IPS-18a (cell line): Measurements from ENCODE around the gene SLC4A4.
"Not testable (repeated sequence)": the region's sequence is repeated elsewhere in the genome, so short reads cannot be mapped to it uniquely, and the experiment has no call there.

Experiments
- H3K27ac ChIP-seq: one replicate; pipeline ENCODE4 v1.5.1; 2013; ENCODE audit warnings: low read length
- H3K27me3 ChIP-seq: one replicate; pipeline ENCODE4 v1.6.1; 2013; ENCODE audit warnings: mild to moderate bottlenecking, low read length; ENCODE audit not compliant: control insufficient read depth, insufficient read depth
- H3K36me3 ChIP-seq: one replicate; pipeline ENCODE4 v1.6.1; 2013; ENCODE audit warnings: low read depth, low read length; ENCODE audit not compliant: control insufficient read depth
- H3K4me1 ChIP-seq: one replicate; pipeline ENCODE4 v1.6.1; 2013; ENCODE audit warnings: low read depth, low read length; ENCODE audit not compliant: control insufficient read depth
- H3K4me3 ChIP-seq: one replicate; pipeline ENCODE4 v1.5.1; 2013; ENCODE audit warnings: low read length
- H3K9ac ChIP-seq: one replicate; pipeline ENCODE4 v1.6.1; 2013; ENCODE audit warnings: mild to moderate bottlenecking, low read length, moderate library complexity
- H3K9me3 ChIP-seq: one replicate; pipeline ENCODE4 v1.6.1; 2013; ENCODE audit warnings: low read depth, low read length; ENCODE audit not compliant: control insufficient read depth

The SLC4A4 gene

DNA sequence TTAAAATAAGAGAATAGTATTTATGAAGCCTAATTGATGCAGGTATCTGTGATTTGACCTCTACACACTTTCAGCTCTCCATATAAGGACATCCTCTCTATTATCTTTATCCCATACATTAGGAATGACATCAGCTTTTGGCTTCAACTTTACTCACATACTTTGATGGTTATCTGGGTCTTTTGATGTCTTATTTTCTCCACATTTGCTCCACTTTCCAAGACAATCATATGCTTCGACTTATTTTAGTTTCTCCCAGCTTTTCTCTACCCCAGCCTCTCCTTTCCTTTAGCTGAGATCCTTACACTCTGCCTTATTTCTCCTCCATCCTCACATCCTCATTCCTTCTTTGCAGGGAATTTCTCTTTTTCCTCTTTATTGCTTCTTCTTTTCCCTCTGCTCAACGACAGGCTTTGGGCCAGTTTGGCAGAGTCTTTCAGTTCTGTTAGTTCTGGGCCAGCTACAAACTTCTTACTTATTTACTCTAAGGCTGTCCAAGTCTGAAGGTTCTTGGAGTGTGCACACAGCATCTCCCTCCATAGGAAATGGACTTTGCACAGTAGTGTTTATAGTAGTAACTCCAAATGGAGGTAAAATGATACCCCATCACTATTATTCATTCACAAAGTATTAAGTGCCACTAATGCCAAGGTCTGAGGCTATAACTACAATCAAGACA is 50.5 kb downstream of the SLC4A4 start:
- Histone ChIP-seq H3K27ac (no peak overlapping the region), H3K9me3 (no peaks in the 10 kb centered on the region), H3K36me3 (no peaks in the 10 kb centered on the region), H3K4me1 (peaks cover 4% of the 10 kb centered on the region), H3K9ac (no peak overlapping the region), H3K27me3 (no peaks in the 10 kb centered on the region), H3K4me3 (no peak overlapping the region)

GRCh38 chr4:71392109-71392508 is 53.3 kb downstream of the SLC4A4 start:
- no peak overlapping the region for H3K9ac ChIP-seq
- no peaks in the 10 kb centered on the region for H3K36me3 ChIP-seq
- H3K27me3 ChIP-seq, result no peaks in the 10 kb centered on the region
- no peak overlapping the region for H3K27ac ChIP-seq
- peaks cover 4% of the 10 kb centered on the region for H3K4me1 ChIP-seq
- H3K9me3 ChIP-seq, result no peaks in the 10 kb centered on the region
- no peak overlapping the region for H3K4me3 ChIP-seq

- Histone ChIP-seq H3K27ac (no peak overlapping the region), H3K36me3 (no peaks in the 10 kb centered on the region), H3K27me3 (no peaks in the 10 kb centered on the region)
Measured at GRCh38 chr4:71396382-71396781, 57.6 kb downstream of the SLC4A4 start.

DNA sequence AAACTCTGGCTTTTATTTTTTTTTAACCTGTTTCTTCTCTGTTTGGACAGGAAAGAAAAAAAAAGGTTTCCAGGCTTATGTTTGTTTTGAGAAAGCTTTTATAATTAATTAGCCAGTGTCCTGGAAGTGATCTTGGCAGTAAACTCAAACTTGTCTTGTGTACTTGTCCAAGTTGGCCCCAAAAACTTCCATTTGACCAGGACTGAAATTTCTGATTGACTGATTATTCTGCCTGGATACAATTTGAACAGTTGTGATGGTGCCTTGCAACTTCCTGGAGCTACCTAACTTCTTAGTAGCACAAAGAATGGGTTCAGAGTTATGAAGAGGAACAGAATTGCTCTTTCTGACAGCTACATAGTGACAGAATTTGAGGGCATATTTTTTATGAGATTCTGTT is 62.0 kb downstream of the SLC4A4 start:
- H3K27ac ChIP-seq, result no peak overlapping the region
- no peak overlapping the region for H3K9ac ChIP-seq
- peaks cover 3% of the 10 kb centered on the region for H3K4me1 ChIP-seq
- H3K27me3 ChIP-seq, result no peaks in the 10 kb centered on the region
- H3K4me3 ChIP-seq, result no peak overlapping the region
- no peaks in the 10 kb centered on the region for H3K36me3 ChIP-seq
- H3K9me3 ChIP-seq, result no peaks in the 10 kb centered on the region

More at GRCh38 chr4:71396382-71396781, 57.6 kb downstream of the SLC4A4 start:
- no peaks in the 10 kb centered on the region for H3K9me3 ChIP-seq
- no peak overlapping the region for H3K9ac ChIP-seq
- H3K4me1 ChIP-seq, result peaks cover 7% of the 10 kb centered on the region
- no peak overlapping the region for H3K4me3 ChIP-seq

DNA sequence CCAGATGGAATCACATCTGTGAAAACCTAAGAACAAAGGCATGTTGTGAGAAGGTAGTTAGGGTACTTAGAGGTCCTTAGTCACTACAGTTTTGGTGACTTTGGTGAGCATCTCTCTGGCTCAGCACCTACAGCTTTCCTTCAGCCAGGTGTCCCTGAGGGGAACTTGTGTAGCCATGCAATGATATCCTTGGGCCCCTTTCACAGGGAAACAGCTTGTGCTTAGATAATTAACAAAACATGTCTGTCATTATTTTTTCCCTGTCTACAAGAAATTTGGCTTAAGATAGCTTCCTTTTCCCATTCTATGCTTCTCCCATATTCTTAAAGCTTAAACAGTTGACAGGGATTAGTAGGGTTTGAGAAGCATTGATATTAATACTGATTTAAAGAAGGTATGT is 63.8 kb downstream of the SLC4A4 start:
- Histone ChIP-seq H3K27me3 (no peaks in the 10 kb centered on the region), H3K27ac (no peak overlapping the region), H3K4me3 (no peak overlapping the region), H3K4me1 (peaks cover under 1% of the 10 kb centered on the region), H3K9ac (no peak overlapping the region), H3K9me3 (no peaks in the 10 kb centered on the region), H3K36me3 (no peaks in the 10 kb centered on the region)

DNA sequence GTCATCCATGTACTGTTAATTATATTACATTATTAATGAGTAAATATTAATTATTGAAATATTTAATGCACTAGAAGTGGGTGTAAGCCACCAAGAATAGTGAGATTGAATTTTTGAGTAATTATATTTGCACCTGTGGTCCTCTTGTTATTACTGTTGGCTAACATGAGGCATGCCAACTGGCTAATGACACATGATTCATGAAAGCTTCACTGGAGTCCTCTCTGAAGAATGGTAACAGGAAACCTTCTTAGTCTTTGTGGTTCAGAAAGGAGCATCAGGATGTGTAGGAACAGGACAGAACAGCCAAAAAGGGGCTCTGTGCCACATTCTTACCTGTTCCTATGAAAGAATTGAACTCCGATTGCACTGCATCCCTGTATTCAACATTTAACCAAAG is 65.2 kb downstream of the SLC4A4 start:
- no peak overlapping the region for H3K4me3 ChIP-seq
- no peaks in the 10 kb centered on the region for H3K9me3 ChIP-seq
- H3K27ac ChIP-seq, result no peak overlapping the region
- H3K36me3 ChIP-seq, result no peaks in the 10 kb centered on the region
- no peaks in the 10 kb centered on the region for H3K27me3 ChIP-seq
- H3K9ac ChIP-seq, result no peak overlapping the region
- no peaks in the 10 kb centered on the region for H3K4me1 ChIP-seq

DNA sequence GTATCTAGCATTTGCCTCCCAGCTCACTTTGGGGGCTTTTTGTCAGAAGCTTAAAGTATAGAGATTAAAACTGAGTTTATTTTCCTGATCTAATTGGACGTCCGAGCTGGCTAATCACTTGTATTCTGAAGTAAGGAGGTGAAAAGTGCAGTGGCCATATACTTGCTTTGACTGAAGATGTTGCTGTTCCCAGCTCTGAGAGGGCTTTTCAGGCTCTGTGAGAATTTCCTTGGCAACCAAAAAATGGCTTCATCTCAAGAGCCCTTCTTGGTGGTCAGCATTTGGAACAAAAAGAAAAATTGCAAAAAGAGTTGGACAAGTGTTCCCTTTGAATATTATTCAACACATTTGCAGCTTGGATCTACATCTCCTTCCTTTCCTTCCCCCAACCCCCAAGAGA is 67.0 kb downstream of the SLC4A4 start:
- H3K4me3 ChIP-seq, result no peak overlapping the region
- no peaks in the 10 kb centered on the region for H3K4me1 ChIP-seq
- H3K27me3 ChIP-seq, result no peaks in the 10 kb centered on the region
- no peaks in the 10 kb centered on the region for H3K36me3 ChIP-seq
- no peak overlapping the region for H3K27ac ChIP-seq
- no peak overlapping the region for H3K9ac ChIP-seq
- H3K9me3 ChIP-seq, result no peaks in the 10 kb centered on the region

GRCh38 chr4:71406459-71406963 is 67.7 kb downstream of the SLC4A4 start:
- no peaks in the 10 kb centered on the region for H3K4me1 ChIP-seq

GRCh38 chr4:71408961-71409360 is 70.1 kb downstream of the SLC4A4 start:
- not testable (repeated sequence) for H3K36me3 ChIP-seq, H3K4me1 ChIP-seq, H3K27ac ChIP-seq, H3K4me3 ChIP-seq, H3K27me3 ChIP-seq, H3K9ac ChIP-seq, H3K9me3 ChIP-seq

More at GRCh38 chr4:71406459-71406963, 67.7 kb downstream of the SLC4A4 start:
- Histone ChIP-seq H3K9ac (no peak overlapping the region), H3K27ac (no peak overlapping the region), H3K36me3 (no peaks in the 10 kb centered on the region), H3K27me3 (no peaks in the 10 kb centered on the region), H3K4me3 (no peak overlapping the region), H3K9me3 (no peaks in the 10 kb centered on the region)

GRCh38 chr4:71411981-71412380 is 73.2 kb downstream of the SLC4A4 start:
- no peaks in the 10 kb centered on the region for H3K36me3 ChIP-seq
- no peak overlapping the region for H3K27ac ChIP-seq
- H3K4me3 ChIP-seq, result no peak overlapping the region
- no peaks in the 10 kb centered on the region for H3K9me3 ChIP-seq
- no peaks in the 10 kb centered on the region for H3K4me1 ChIP-seq
- no peak overlapping the region for H3K9ac ChIP-seq
- H3K27me3 ChIP-seq, result no peaks in the 10 kb centered on the region

GRCh38 chr4:71415491-71415890 is 76.7 kb downstream of the SLC4A4 start:
- Histone ChIP-seq H3K4me3 (no peak overlapping the region), H3K27me3 (no peaks in the 10 kb centered on the region), H3K36me3 (no peaks in the 10 kb centered on the region), H3K9me3 (no peaks in the 10 kb centered on the region), H3K9ac (no peak overlapping the region), H3K27ac (no peak overlapping the region), H3K4me1 (no peaks in the 10 kb centered on the region)

GRCh38 chr4:71417150-71417549 is 78.3 kb downstream of the SLC4A4 start:
- Histone ChIP-seq H3K9me3 (no peaks in the 10 kb centered on the region), H3K4me3 (no peak overlapping the region), H3K27ac (no peak overlapping the region), H3K27me3 (no peaks in the 10 kb centered on the region), H3K4me1 (no peaks in the 10 kb centered on the region), H3K36me3 (no peaks in the 10 kb centered on the region), H3K9ac (no peak overlapping the region)
